CD4-positive, alpha-beta memory T cell (primary cell): ENCODE measurements around the gene FAM78B. TPM values are rescaled to one million over a fixed set of nuclear protein-coding genes. Genes with fewer than 3 reads are reported as not detected.

Experiments used
- CTCF ChIA-PET: fragments of 350-600 bp; sonication (Branson Sonifier 250); formaldehyde crosslinking; loops from one replicate; lab custom pipeline; 2021; ENCODE audit warnings: inconsistent platforms; ENCODE audit not compliant: partially characterized antibody; lab: Charles Lee
- POLR2A ChIA-PET: fragments of 350-600 bp; sonication (Branson Sonifier 250); formaldehyde crosslinking; loops from one replicate; lab custom pipeline; 2021; ENCODE audit not compliant: partially characterized antibody; lab: Charles Lee
- DNase-seq, 5 donors: peaks; one replicate each; pipeline versions ENCODE4 v3.0.0 to v3.0.0-alpha.2; 2020 to 2022; ENCODE audit warnings: mixed read lengths in 1 of 5
- H3K27ac ChIP-seq: one replicate; pipeline ENCODE4 v1.7.0; 2013; ENCODE audit warnings: low read depth, low read length
- H3K27me3 ChIP-seq: 2 replicates; pipeline ENCODE4 v1.7.0; 2013; ENCODE audit warnings: mild to moderate bottlenecking, low read length, moderate library complexity; ENCODE audit not compliant: insufficient read depth
- H3K36me3 ChIP-seq: 2 replicates; pipeline ENCODE4 v1.7.0; 2013; ENCODE audit warnings: mild to moderate bottlenecking, low read length, moderate library complexity; ENCODE audit not compliant: insufficient read depth
- H3K4me1 ChIP-seq: 2 replicates; pipeline ENCODE4 v1.7.0; 2013; ENCODE audit warnings: mild to moderate bottlenecking, low read length, moderate library complexity; ENCODE audit not compliant: insufficient read depth
- H3K4me3 ChIP-seq, 2 donors: one replicate each; pipeline ENCODE4 v1.7.0; 2013; ENCODE audit warnings: low read length in 2 of 2, mild to moderate bottlenecking in 1 of 2
- H3K9me3 ChIP-seq, 2 donors: one replicate each; pipeline ENCODE4 v1.7.0; 2013; ENCODE audit warnings: low read length in 2 of 2, control low read depth in 1 of 2; ENCODE audit not compliant: control insufficient read depth in 1 of 2
- H3K27ac Mint-ChIP-seq, 7 donors: one replicate each; pipeline ENCODE4 v1.8.0; 2020 to 2021; ENCODE audit warnings: mixed read lengths in 7 of 7, mild to moderate bottlenecking in 6 of 7, inconsistent platforms in 3 of 7, moderate library complexity in 3 of 7
- H3K27me3 Mint-ChIP-seq, 2 donors: one replicate each; pipeline ENCODE4 v1.8.0; 2020 to 2021; ENCODE audit warnings: mixed read lengths in 2 of 2
- H3K36me3 Mint-ChIP-seq, 2 donors: one replicate each; pipeline ENCODE4 v1.8.0; 2020 to 2021; ENCODE audit warnings: mixed read lengths in 2 of 2, inconsistent platforms in 1 of 2, mild to moderate bottlenecking in 1 of 2
- H3K4me1 Mint-ChIP-seq, 4 donors: one replicate each; pipeline ENCODE4 v1.8.0; 2020 to 2021; ENCODE audit warnings: mixed read lengths in 4 of 4, mild to moderate bottlenecking in 1 of 4
- H3K4me3 Mint-ChIP-seq, 8 donors: one replicate each; pipeline ENCODE4 v1.8.0; 2020 to 2021; ENCODE audit warnings: mixed read lengths in 8 of 8, mild to moderate bottlenecking in 7 of 8, moderate library complexity in 6 of 8, inconsistent platforms in 3 of 8
- H3K9me3 Mint-ChIP-seq, 8 donors: one replicate each; pipeline ENCODE4 v1.8.0; 2020 to 2021; ENCODE audit warnings: mixed read lengths in 8 of 8, mild to moderate bottlenecking in 5 of 8, inconsistent platforms in 3 of 8, moderate library complexity in 1 of 8
- intact Hi-C: fragments of 100-400 bp; cut with micrococcal nuclease; formaldehyde crosslinking; loops from one replicate; pipeline ENCODE4 v1.15.1; 2023
- polyA plus RNA-seq, 2 donors: library from polyadenylated mRNA; unstranded; fragments of 300-500 nt; fragmentation: Illumina TruSeq; gene quantifications; one replicate each; pipeline ENCODE4 v1.2.3, GENCODE V29; 2021
- total RNA-seq, 2 experiments: library from RNA; stranded (reverse); gene quantifications; one replicate each; pipeline ENCODE4 v1.2.3, GENCODE V29; 2021

Gene FAM78B
- total and polyA plus RNA-seq, 4 experiments from 2014 or later: 0.08 to 0.33 (median 0.27) TPM

DNA sequence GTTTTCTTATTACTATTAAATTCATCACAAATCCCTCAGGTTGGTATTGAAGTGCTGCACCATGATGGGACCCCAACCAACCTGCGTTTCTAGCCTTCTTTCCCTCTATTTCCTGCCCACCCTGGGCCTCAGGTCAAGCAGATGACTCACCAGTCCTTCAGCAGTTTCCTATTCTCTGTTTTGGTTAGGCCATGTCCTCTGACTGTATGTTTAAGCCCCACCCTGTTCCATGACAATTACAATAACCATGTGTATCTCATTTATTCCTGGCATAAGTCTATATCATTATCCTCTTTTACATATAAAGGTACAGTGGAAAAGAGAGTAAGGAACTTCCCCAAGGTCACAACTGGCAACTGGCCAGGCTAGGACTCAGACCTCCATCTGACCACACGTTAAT lies 5.3 kb upstream of the FAM78B start:
- Mint-ChIP-seq H3K36me3 (no peaks in the 10 kb centered on the region), H3K4me3 (no peak overlapping the region), H3K27ac (no peak overlapping the region), H3K9me3 (no peaks in the 10 kb centered on the region), H3K4me1 (peaks cover 5 to 9% (median 7%) of the 10 kb centered on the region in 4 donors), H3K27me3 (peaks cover 9 to 16% of the 10 kb centered on the region in 2 donors)
- POLR2A ChIA-PET: no interaction called here
- Histone ChIP-seq H3K4me3 (no peak overlapping the region), H3K9me3 (no peaks in the 10 kb centered on the region), H3K27ac (no peak overlapping the region), H3K27me3 (no peaks in the 10 kb centered on the region), H3K4me1 (no peaks in the 10 kb centered on the region), H3K36me3 (no peaks in the 10 kb centered on the region)
- DNase-seq: no peak
- intact Hi-C loops: no loop called here
- CTCF ChIA-PET: no interaction called here

DNA sequence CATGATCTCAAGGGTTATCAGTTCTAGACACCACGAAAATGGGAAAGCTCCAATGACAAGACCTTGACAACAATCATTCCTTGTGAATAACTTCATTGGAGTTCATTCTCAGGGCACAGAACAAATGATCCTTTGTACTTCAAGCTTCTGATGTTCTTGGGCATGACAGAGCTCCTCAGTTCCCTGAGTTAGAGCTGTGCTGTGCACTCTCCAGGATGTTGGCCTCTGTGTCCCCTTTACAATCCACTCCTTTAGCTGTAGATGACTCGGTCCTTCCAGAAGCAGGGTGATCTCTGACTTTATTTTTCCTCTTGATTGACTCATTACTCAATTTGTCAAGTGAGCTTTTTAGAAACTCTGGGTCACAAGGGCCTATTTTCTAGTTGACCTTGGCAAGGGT lies 3.9 kb upstream of the FAM78B start:
- Mint-ChIP-seq H3K36me3 (no peaks in the 10 kb centered on the region), H3K4me3 (no peak overlapping the region), H3K4me1 (peaks cover 5 to 12% (median 9%) of the 10 kb centered on the region in 4 donors), H3K9me3 (no peaks in the 10 kb centered on the region), H3K27me3 (peaks cover 9 to 17% of the 10 kb centered on the region in 2 donors), H3K27ac (no peak overlapping the region)
- DNase-seq: no peak
- CTCF ChIA-PET: interaction anchor here (0.6 kb wide), 1 partner anchor 88 kb away, joined by 3 read pairs; no protein-coding TSS in a partner anchor
- peaks cover 2% of the 10 kb centered on the region for H3K4me1 ChIP-seq
- no peaks in the 10 kb centered on the region for H3K9me3 ChIP-seq
- H3K27me3 ChIP-seq: peaks cover under 1% of the 10 kb centered on the region
- intact Hi-C loops: no loop called here
- H3K27ac ChIP-seq: no peak overlapping the region
- H3K4me3 ChIP-seq: no peak overlapping the region
- H3K36me3 ChIP-seq: no peaks in the 10 kb centered on the region
- POLR2A ChIA-PET: no interaction called here

DNA sequence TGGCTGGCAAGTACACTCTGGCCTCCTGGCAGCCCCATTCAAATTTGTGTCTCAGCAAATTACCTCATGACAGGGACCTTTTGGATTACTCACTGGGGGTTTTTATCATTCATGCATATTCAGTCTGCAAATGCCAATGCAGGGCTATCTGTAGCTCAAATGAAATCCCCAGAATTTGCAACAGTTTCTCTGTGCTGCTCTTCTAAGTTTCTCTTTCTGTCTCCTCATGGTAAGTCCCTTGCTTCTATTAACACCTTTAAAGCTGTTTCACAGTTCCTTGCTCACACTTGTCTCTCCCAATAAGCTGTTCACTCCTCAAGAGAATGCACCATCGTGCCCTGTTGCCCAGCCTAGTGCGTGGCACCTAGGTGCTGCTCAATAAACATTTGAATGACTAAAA lies 3.3 kb upstream of the FAM78B start:
- ChIA-PET POLR2A (no interaction called here), CTCF (no interaction called here)
- Histone ChIP-seq H3K27ac (no peak overlapping the region), H3K27me3 (peaks cover 3% of the 10 kb centered on the region), H3K36me3 (no peaks in the 10 kb centered on the region), H3K4me3 (no peak overlapping the region), H3K9me3 (no peaks in the 10 kb centered on the region), H3K4me1 (peaks cover 9% of the 10 kb centered on the region)
- H3K27me3 Mint-ChIP-seq: peaks cover 10 to 15% of the 10 kb centered on the region in 2 donors
- peaks cover 8 to 16% (median 12%) of the 10 kb centered on the region in 4 donors for H3K4me1 Mint-ChIP-seq
- no peak overlapping the region for H3K27ac Mint-ChIP-seq
- no peak overlapping the region for H3K4me3 Mint-ChIP-seq
- intact Hi-C loops: no loop called here
- H3K36me3 Mint-ChIP-seq: no peaks in the 10 kb centered on the region
- H3K9me3 Mint-ChIP-seq: no peaks in the 10 kb centered on the region
- DNase-seq: no peak

DNA sequence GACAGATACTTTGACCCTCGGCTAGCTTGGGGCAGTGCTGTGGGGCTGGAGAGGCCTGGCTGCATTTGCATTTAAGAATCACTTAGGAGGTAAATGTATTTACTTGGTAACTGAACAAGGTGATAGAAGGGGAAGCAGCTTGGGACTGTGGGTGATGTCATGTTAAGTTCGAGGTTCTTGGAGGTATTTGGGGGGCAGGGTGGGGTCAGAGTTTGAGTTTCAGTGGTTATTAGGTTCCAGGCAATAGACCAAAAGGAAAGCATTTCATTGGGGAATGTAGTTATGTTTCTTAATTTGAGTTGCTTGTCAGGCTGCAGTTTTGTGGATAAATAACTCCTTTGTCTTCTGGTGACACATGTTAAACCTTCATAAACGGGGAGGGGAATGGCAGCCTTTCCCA lies 2.4 kb upstream of the FAM78B start:
- peaks cover 10 to 16% of the 10 kb centered on the region in 2 donors for H3K27me3 Mint-ChIP-seq
- intact Hi-C loops: loop anchor here (5.0 to 10.0 kb wide), 2 partner anchors 87 to 244 kb away; no protein-coding TSS in a partner anchor
- CTCF ChIA-PET: no interaction called here
- H3K4me1 ChIP-seq: peaks cover 14% of the 10 kb centered on the region
- no peaks in the 10 kb centered on the region for H3K36me3 ChIP-seq
- no peak overlapping the region for H3K4me3 Mint-ChIP-seq
- H3K27ac Mint-ChIP-seq: no peak overlapping the region
- POLR2A ChIA-PET: no interaction called here
- no peak overlapping the region for H3K4me3 ChIP-seq
- H3K27ac ChIP-seq: no peak overlapping the region
- no peaks in the 10 kb centered on the region for H3K9me3 ChIP-seq
- H3K27me3 ChIP-seq: peaks cover 9% of the 10 kb centered on the region
- H3K36me3 Mint-ChIP-seq: no peaks in the 10 kb centered on the region
- peaks cover 8 to 16% (median 12%) of the 10 kb centered on the region in 4 donors for H3K4me1 Mint-ChIP-seq
- no peaks in the 10 kb centered on the region for H3K9me3 Mint-ChIP-seq
- DNase-seq: no peak

- Mint-ChIP-seq H3K27me3 (peaks cover 14 to 16% of the 10 kb centered on the region in 2 donors), H3K27ac (peak overlapping the region in 3 of 7 donors; percentile 8 to 44 (median 20))
- POLR2A ChIA-PET: no interaction called here
Observed at GRCh38 chr1:166167572-166167925, 748 bp upstream of the FAM78B start.

DNA sequence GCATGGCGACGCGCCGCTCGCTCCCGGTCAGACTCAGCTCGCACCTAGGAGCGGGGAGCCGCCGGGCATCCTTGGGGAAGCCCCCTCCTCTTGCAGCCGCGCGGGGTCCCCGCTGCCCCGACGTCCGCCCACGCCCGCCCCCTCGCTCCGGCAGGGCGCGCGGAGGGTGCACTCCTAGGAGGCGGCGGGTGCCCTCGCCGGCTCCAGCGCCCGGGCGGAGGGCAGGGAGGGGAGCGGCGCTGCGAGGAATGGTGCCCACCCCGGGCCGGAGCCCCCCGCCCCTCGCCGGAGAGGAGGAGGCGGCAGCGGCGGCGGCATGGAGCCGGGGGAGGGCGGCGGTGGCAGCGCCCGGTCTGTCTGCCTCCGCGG lies 488 bp downstream of the FAM78B start:
- no peak overlapping the region for H3K4me3 ChIP-seq
- no peak overlapping the region for H3K27ac Mint-ChIP-seq
- CTCF ChIA-PET: no interaction called here
- no peaks in the 10 kb centered on the region for H3K36me3 ChIP-seq
- intact Hi-C loops: loop anchor here (5.0 to 10.0 kb wide), 2 partner anchors 84 to 242 kb away; no protein-coding TSS in a partner anchor
- H3K27ac ChIP-seq: no peak overlapping the region
- no peaks in the 10 kb centered on the region for H3K9me3 ChIP-seq
- H3K4me3 Mint-ChIP-seq: no peak overlapping the region
- H3K36me3 Mint-ChIP-seq: no peaks in the 10 kb centered on the region
- peaks cover 12% of the 10 kb centered on the region for H3K27me3 ChIP-seq
- H3K9me3 Mint-ChIP-seq: no peaks in the 10 kb centered on the region
- H3K4me1 Mint-ChIP-seq: peaks cover 8 to 16% (median 12%) of the 10 kb centered on the region in 4 donors
- POLR2A ChIA-PET: no interaction called here
- H3K27me3 Mint-ChIP-seq: peaks cover 17 to 23% of the 10 kb centered on the region in 2 donors
- peaks cover 14% of the 10 kb centered on the region for H3K4me1 ChIP-seq
- peak in 2 of 5 donors; percentile 0 to 1 for DNase-seq

More at GRCh38 chr1:166167572-166167925, 748 bp upstream of the FAM78B start:
- Mint-ChIP-seq H3K9me3 (no peaks in the 10 kb centered on the region), H3K4me3 (peak overlapping the region; percentile 66 to 85 (median 78)), H3K36me3 (no peaks in the 10 kb centered on the region), H3K4me1 (peaks cover 8 to 16% (median 12%) of the 10 kb centered on the region in 4 donors)
- intact Hi-C loops: loop anchor here (5.0 to 10.0 kb wide), 2 partner anchors 85 to 243 kb away; no protein-coding TSS in a partner anchor
- Histone ChIP-seq H3K4me1 (peaks cover 14% of the 10 kb centered on the region), H3K27ac (no peak overlapping the region), H3K9me3 (no peaks in the 10 kb centered on the region), H3K4me3 (no peak overlapping the region), H3K36me3 (no peaks in the 10 kb centered on the region), H3K27me3 (peaks cover 12% of the 10 kb centered on the region)
- DNase-seq: no peak
- CTCF ChIA-PET: no interaction called here

GRCh38 chr1:166165661-166166328 lies 1.0 kb downstream of the FAM78B start:
- H3K4me3 ChIP-seq: peak overlapping the region in 1 of 2 donors; percentile 8
- H3K27me3 ChIP-seq: peaks cover 12% of the 10 kb centered on the region
- POLR2A ChIA-PET: no interaction called here
- H3K9me3 ChIP-seq: no peaks in the 10 kb centered on the region
- H3K4me1 ChIP-seq: peaks cover 14% of the 10 kb centered on the region
- peak overlapping the region; percentile 75 to 87 (median 80) for H3K4me3 Mint-ChIP-seq
- intact Hi-C loops: loop anchor here (2.0 to 10.0 kb wide), 3 partner anchors 75 to 241 kb away; no protein-coding TSS in a partner anchor
- H3K4me1 Mint-ChIP-seq: peaks cover 8 to 16% (median 12%) of the 10 kb centered on the region in 4 donors
- no peak overlapping the region for H3K27ac ChIP-seq
- H3K9me3 Mint-ChIP-seq: peaks cover 0 to under 1% (median 0%) of the 10 kb centered on the region in 8 donors
- CTCF ChIA-PET: no interaction called here
- peaks cover 17 to 23% of the 10 kb centered on the region in 2 donors for H3K27me3 Mint-ChIP-seq
- no peaks in the 10 kb centered on the region for H3K36me3 Mint-ChIP-seq
- DNase-seq: peak in 3 of 5 donors; percentile 0 to 8 (median 4)
- no peak overlapping the region for H3K27ac Mint-ChIP-seq
- no peaks in the 10 kb centered on the region for H3K36me3 ChIP-seq
